Activated naive CD4-positive, alpha-beta T cell treated with anti-CD3 and anti-CD28 coated beads for 36 hours (primary cell): ENCODE measurements around the gene CDK5RAP3. TPM values are rescaled to one million over a fixed set of nuclear protein-coding genes. Genes with fewer than 3 reads are reported as not detected.

Experiments used
- CTCF ChIA-PET: fragments of 350-600 bp; sonication (Branson Sonifier 250); formaldehyde crosslinking; loops from one replicate; lab custom pipeline; 2021; ENCODE audit warnings: antibody characterized with exemption; lab: Charles Lee
- DNase-seq: peaks from one replicate; pipeline ENCODE4 v3.0.0-alpha.2; 2020
- H3K27ac Mint-ChIP-seq: one replicate; pipeline ENCODE4 v1.8.0; 2021; ENCODE audit warnings: mild to moderate bottlenecking, mixed read lengths
- H3K27me3 Mint-ChIP-seq: one replicate; pipeline ENCODE4 v1.8.0; 2021; ENCODE audit warnings: low read depth, mixed read lengths
- H3K36me3 Mint-ChIP-seq: one replicate; pipeline ENCODE4 v1.8.0; 2021; ENCODE audit warnings: low read depth, mixed read lengths
- H3K4me1 Mint-ChIP-seq: one replicate; pipeline ENCODE4 v1.8.0; 2021; ENCODE audit warnings: low read depth, mixed read lengths
- H3K4me3 Mint-ChIP-seq: one replicate; pipeline ENCODE4 v1.8.0; 2021; ENCODE audit warnings: mild to moderate bottlenecking, moderate library complexity, mixed read lengths
- H3K9me3 Mint-ChIP-seq: one replicate; pipeline ENCODE4 v1.8.0; 2021; ENCODE audit warnings: mixed read lengths
- intact Hi-C: fragments of 100-400 bp; cut with micrococcal nuclease; formaldehyde crosslinking; loops from one replicate; pipeline ENCODE4 v1.15.1; 2023
- total RNA-seq, 2 experiments: library from RNA; stranded (reverse); gene quantifications; one replicate each; pipeline ENCODE4 v1.2.3, GENCODE V29; 2021

The CDK5RAP3 gene
- total RNA-seq, 2 experiments from 2014 or later = 174 to 175 TPM

DNA sequence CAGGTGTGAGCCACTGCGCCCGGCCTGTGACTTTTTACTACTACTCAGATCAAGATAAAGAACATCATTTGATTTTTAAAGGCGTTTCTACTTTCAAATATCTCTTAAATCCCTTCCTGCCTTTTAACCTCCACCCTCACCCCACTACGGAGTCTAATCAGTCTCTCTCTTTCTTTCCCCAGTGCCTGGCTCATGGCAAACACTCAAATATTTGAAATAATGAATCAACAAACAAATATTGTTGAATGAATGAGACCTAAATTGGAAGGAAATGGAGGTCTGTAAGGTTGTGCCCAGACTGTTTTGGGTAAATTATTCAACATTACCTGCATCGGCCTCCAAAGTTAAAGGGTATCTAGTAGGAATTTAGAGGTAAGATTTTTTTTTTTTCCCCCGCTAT lies 52.0 kb downstream of the CDK5RAP3 start:
- CTCF ChIA-PET = interaction anchor here (1.7 kb wide), 1 partner anchor 179 kb away, joined by 3 read pairs; no protein-coding TSS in a partner anchor
- H3K4me3 Mint-ChIP-seq = no peak overlapping the region
- no peaks in the 10 kb centered on the region for H3K36me3 Mint-ChIP-seq

DNA sequence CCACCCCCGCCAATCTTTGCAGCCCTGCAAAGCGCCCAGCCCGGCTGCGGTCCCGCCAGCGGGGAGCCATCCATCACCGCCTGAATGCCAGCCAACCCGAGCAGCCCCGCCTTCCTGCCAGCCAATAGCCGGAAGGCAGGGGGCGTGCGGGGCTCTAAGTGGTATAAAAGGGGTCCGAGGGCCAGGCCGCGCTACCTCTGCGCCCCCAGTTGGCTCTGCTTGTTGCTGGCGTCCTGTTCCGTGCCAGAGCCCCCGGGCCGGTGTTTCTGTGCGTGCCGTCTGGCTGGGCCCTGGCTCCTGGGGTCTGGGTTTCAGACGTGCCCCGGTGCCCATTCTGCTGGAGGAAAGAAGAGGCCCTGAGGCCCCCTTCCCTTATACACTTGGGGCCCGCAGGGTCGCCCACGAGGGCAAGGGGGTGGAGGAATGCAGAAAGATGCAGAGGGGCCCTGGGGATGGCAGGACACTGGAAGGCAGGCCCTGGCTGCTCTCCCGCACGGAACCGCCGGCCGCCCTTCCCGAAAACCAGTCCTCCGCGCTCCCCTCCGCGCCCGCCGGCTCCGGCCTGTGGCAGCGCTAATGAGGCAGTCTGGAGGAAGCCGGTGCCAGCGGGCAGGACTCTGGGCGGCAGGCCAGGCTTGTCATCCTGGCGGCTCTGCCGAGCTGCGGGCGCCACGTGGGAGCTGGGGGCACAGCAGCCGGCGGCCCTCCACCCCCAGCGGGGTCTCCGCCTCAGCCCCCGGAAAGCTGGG lies 52.7 kb downstream of the CDK5RAP3 start:
- peak; percentile 49 for DNase-seq
- CTCF ChIA-PET = no interaction called here
- Mint-ChIP-seq H3K27me3 (peaks cover 19% of the 10 kb centered on the region), H3K4me1 (peaks cover 23% of the 10 kb centered on the region), H3K36me3 (no peaks in the 10 kb centered on the region), H3K9me3 (no peaks in the 10 kb centered on the region), H3K4me3 (peak overlapping the region; percentile 56), H3K27ac (no peak overlapping the region)
- intact Hi-C loops = loop anchor here (1.0 to 10.0 kb wide), 6 partner anchors 45 to 595 kb away; partner anchors contain the start of genes CBX1 and CDK5RAP3

More for the DNA sequence above, 52.0 kb downstream of the CDK5RAP3 start:
- no peak overlapping the region for H3K27ac Mint-ChIP-seq
- H3K27me3 Mint-ChIP-seq = peaks cover 19% of the 10 kb centered on the region
- H3K9me3 Mint-ChIP-seq = no peaks in the 10 kb centered on the region
- no peak for DNase-seq
- intact Hi-C loops = loop anchor here (1.0 to 10.0 kb wide), 2 partner anchors 45 to 312 kb away; no protein-coding TSS in a partner anchor
- H3K4me1 Mint-ChIP-seq = peaks cover 26% of the 10 kb centered on the region

- intact Hi-C loops = loop anchor here (1.0 to 10.0 kb wide), 8 partner anchors 24 to 594 kb away; partner anchors contain the start of genes CBX1, CDK5RAP3 and NFE2L1
- no peaks in the 10 kb centered on the region for H3K36me3 Mint-ChIP-seq
- peaks cover 23% of the 10 kb centered on the region for H3K4me1 Mint-ChIP-seq
Measured at GRCh38 chr17:48024149-48025039, 53.5 kb downstream of the CDK5RAP3 start.

GRCh38 chr17:48025040-48025903 lies 54.4 kb downstream of the CDK5RAP3 start:
- CTCF ChIA-PET = interaction anchor here (0.6 to 4.6 kb wide), 33 partner anchors 10 to 568 kb away, joined by 3 to 67 read pairs (median 5); partner anchors contain the start of genes COPZ2, HOXB5 and NFE2L1

More at GRCh38 chr17:48024149-48025039, 53.5 kb downstream of the CDK5RAP3 start:
- Mint-ChIP-seq H3K9me3 (no peaks in the 10 kb centered on the region), H3K27ac (no peak overlapping the region), H3K4me3 (peak overlapping the region; percentile 81), H3K27me3 (peaks cover 19% of the 10 kb centered on the region)
- CTCF ChIA-PET = interaction anchor here (0.7 to 4.6 kb wide), 23 partner anchors 13 to 569 kb away, joined by 3 to 67 read pairs (median 5); partner anchors contain the start of genes COPZ2, HOXB5 and NFE2L1
- peak; percentile 59 for DNase-seq

DNA sequence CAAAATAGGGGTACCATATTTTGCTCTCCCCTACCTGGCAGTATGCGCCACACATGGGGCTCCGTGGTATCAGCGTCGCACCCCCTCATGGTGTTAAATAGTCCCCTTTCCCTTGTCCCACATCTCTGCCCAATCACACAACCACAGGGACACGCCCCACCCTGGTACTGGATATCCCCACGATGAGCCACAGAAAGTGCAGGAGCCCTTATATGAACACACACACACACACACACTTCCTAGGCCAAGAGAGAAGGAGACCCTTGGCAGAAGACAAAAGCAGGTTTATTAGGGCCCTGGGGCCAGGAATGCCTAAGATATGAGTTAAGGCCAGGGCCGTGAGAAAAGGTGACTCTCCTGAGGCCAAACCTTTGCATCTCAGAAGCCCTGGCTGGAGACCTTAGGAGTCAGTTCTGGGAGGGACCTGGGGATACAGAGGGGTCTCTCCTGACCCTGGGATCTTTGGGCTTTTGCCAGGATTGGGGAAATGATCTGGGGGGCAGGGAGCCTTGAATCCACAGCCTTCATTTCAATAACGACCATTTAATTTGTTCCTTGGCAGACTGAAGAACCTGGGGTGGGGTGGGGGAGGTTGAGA lies 55.1 kb downstream of the CDK5RAP3 start:
- H3K4me1 Mint-ChIP-seq = peaks cover 23% of the 10 kb centered on the region
- H3K27ac Mint-ChIP-seq = no peak overlapping the region
- peaks cover 22% of the 10 kb centered on the region for H3K27me3 Mint-ChIP-seq
- H3K36me3 Mint-ChIP-seq = no peaks in the 10 kb centered on the region
- H3K9me3 Mint-ChIP-seq = no peaks in the 10 kb centered on the region
- H3K4me3 Mint-ChIP-seq = peak overlapping the region; percentile 81
- intact Hi-C loops = loop anchor here (1.0 to 10.0 kb wide), 8 partner anchors 22 to 593 kb away; partner anchors contain the start of genes CBX1, CDK5RAP3 and NFE2L1
- CTCF ChIA-PET = interaction anchor here (0.6 to 4.6 kb wide), 39 partner anchors 10 to 601 kb away, joined by 3 to 67 read pairs (median 5); partner anchors contain the start of genes COPZ2, HOXB5 and NFE2L1
- no peak for DNase-seq

More at GRCh38 chr17:48025040-48025903, 54.4 kb downstream of the CDK5RAP3 start:
- Mint-ChIP-seq H3K27me3 (peaks cover 19% of the 10 kb centered on the region), H3K27ac (no peak overlapping the region), H3K36me3 (no peaks in the 10 kb centered on the region), H3K9me3 (no peaks in the 10 kb centered on the region), H3K4me3 (peak overlapping the region; percentile 81), H3K4me1 (peaks cover 23% of the 10 kb centered on the region)
- intact Hi-C loops = loop anchor here (1.0 to 10.0 kb wide), 8 partner anchors 23 to 594 kb away; partner anchors contain the start of genes CBX1, CDK5RAP3 and NFE2L1
- peak; percentile 98 for DNase-seq

DNA sequence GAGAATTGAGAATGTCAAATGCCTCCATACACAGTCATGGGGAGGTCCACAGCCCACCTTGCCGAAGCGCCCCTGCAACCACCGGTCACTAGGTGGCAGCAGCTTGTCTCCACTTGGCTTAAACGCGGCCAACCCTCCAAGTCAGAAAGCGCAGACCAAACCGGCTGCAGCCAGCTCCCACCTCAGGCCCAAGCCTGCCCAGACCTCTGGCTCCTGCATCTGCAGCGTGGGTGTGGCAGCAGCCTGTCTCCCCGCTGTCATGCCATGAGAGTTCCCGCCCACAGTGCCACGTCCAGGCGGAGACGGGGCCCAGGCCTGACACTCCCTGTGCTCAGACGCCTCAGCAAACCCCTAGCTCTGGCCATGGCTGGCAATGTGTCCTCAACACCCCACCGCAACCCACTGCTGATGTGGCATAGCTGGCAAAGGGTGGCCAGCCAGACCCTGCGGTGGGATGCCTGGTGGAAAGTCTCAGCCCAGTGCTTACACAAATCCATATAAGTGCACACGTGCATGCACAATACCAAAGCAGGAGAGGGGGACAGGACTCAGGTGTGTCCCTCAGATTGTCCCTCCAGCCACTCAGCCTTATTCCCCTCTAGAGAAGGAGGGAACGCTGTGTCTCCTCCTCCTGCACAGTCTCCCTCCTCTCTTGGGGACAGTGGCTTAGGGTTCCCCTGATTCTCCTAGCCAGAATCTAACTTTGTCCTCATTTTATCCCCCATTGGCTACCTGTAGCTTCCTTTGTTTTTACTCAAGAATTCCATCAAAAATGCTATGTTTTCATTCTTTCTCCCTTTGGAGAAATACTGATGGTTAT lies 55.8 kb downstream of the CDK5RAP3 start:
- H3K36me3 Mint-ChIP-seq = no peaks in the 10 kb centered on the region
- intact Hi-C loops = loop anchor here (10.0 kb wide), 1 partner anchor 308 kb away; no protein-coding TSS in a partner anchor

DNA sequence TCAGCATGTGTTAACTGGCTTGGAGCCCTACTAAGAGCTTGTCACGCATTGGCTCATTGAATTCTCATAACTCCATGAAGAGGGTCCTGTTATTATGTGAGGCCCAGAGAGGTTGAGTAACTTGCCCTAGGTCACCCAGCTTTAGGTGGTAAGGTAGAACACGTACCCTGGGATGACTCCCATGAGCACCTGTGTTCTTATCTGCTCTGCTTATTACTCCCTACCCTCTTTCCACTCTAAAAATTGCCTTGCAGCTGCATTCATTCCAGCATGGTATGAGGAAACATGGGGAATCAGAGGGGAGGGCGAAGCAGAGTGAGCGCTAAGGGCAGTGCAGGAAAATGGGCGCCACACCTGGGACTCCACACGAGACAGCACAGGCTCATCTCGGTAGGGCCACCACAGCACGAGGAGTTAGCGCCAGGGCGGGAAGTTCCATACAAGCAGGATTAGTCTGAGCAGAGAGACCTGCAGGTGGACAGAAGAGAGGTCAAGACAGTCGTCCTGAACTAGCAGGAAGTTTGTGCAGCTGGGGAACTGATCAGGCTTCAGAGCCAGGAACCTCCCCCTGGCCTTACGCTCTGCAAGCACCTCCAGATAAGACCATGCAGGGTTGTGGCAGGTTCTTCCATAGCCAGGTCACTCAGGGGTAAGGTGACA lies 56.5 kb downstream of the CDK5RAP3 start:
- Mint-ChIP-seq H3K4me1 (peaks cover 23% of the 10 kb centered on the region), H3K27ac (no peak overlapping the region), H3K36me3 (no peaks in the 10 kb centered on the region), H3K4me3 (no peak overlapping the region), H3K27me3 (peaks cover 20% of the 10 kb centered on the region), H3K9me3 (no peaks in the 10 kb centered on the region)
- DNase-seq = no peak
- intact Hi-C loops = loop anchor here (10.0 kb wide), 1 partner anchor 307 kb away; no protein-coding TSS in a partner anchor
- CTCF ChIA-PET = interaction anchor here (0.6 to 4.6 kb wide), 24 partner anchors 10 to 356 kb away, joined by 3 to 67 read pairs (median 5); partner anchors contain the start of genes COPZ2 and NFE2L1

More for the DNA sequence above, 55.8 kb downstream of the CDK5RAP3 start:
- Mint-ChIP-seq H3K27ac (no peak overlapping the region), H3K4me1 (peaks cover 23% of the 10 kb centered on the region), H3K9me3 (no peaks in the 10 kb centered on the region), H3K4me3 (peak overlapping the region; percentile 18), H3K27me3 (peaks cover 22% of the 10 kb centered on the region)
- CTCF ChIA-PET = interaction anchor here (0.6 to 4.6 kb wide), 28 partner anchors 10 to 600 kb away, joined by 3 to 67 read pairs (median 5); partner anchors contain the start of genes COPZ2, HOXB5 and NFE2L1
- DNase-seq = peak; percentile 77

DNA sequence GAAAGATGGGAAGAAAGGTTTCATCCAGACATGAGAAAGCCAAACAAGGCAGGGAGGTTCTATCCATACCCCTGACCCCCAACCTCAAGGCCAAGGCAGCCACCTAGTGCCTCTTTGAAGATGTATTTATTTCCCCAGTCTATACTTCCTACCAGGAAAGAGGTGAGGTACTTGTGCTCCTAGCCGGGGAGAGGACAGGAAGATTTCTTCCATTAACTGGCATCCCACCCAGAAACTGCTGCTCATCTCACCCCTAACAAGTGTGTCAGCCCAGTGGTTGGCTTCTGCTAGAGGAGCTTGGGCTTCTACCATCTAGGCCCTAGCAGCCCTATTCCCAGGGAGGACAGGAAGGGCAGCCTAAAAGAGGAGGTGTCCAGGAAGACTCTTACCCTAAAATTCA lies 57.8 kb downstream of the CDK5RAP3 start:
- Mint-ChIP-seq H3K36me3 (no peaks in the 10 kb centered on the region), H3K4me3 (no peak overlapping the region), H3K4me1 (peaks cover 21% of the 10 kb centered on the region), H3K27me3 (peaks cover 22% of the 10 kb centered on the region), H3K9me3 (no peaks in the 10 kb centered on the region), H3K27ac (no peak overlapping the region)
- DNase-seq = no peak
- intact Hi-C loops = loop anchor here (10.0 kb wide), 1 partner anchor 306 kb away; no protein-coding TSS in a partner anchor
- CTCF ChIA-PET = interaction anchor here (0.5 to 4.6 kb wide), 4 partner anchors 18 to 102 kb away, joined by 3 to 34 read pairs (median 4); no protein-coding TSS in a partner anchor

- DNase-seq = no peak
- peaks cover 9% of the 10 kb centered on the region for H3K4me1 Mint-ChIP-seq
- H3K36me3 Mint-ChIP-seq = no peaks in the 10 kb centered on the region
- H3K27ac Mint-ChIP-seq = no peak overlapping the region
- peaks cover 15% of the 10 kb centered on the region for H3K27me3 Mint-ChIP-seq
- intact Hi-C loops = no loop called here
- no peaks in the 10 kb centered on the region for H3K9me3 Mint-ChIP-seq
- no peak overlapping the region for H3K4me3 Mint-ChIP-seq
- CTCF ChIA-PET = interaction anchor here (0.6 to 2.4 kb wide), 6 partner anchors 26 to 278 kb away, joined by 3 to 13 read pairs (median 4); partner anchors contain the start of gene SNX11
Measured at GRCh38 chr17:48030531-48030930, 59.6 kb downstream of the CDK5RAP3 start.
